Activated CD4-positive, CD25-positive, alpha-beta regulatory T cell (primary cell): ENCODE data around the gene ZSCAN26.

Source experiments
- DNase-seq, 4 experiments: peaks; one replicate each; lab custom pipeline; 2025; lab: John Stamatoyannopoulos, UW

The ZSCAN26 gene

DNA sequence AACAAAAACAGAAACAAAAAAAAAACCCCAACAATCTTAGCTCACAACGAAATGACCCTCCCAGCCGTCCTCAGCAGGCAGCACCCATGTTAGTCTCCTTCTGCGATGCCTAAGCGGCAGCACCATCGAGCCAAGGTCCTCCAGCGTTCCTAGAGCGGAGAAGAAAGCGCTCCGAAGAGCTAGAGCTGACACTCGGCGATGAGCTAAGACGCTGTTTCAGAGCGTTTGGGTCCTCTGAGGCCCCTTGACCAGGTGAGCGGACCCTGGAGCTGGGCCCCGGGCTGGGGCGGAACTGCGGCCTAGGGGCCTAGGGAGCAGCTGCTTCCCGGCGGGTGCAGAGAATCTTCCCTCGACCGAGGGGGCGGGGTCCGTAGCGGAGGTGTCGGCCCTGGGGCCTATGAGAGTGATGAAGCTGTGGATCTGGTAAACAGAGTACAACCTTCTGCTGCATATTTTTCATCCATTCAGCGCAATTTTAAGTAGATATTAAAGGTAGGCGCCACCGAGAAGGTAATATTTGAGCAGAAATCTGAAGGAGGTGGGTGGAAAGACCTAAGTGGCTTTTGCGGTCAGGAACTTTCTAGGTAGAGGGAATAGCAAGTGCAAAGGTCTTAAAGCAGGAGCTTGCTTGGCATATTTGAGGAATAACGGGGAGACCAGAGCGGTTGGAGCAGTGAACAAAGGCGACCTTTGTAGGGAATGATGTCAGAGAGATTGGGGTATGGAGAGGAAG, at the start of gene ZSCAN26:
Gene ZSCAN26, plus strand, starts transcription at position 182 of the 733 bp plus-strand sequence. CDS start 4,777 bp downstream, outside the sequence.
- DNase-seq: peak; percentile 65 to 80 (median 72)

DNA sequence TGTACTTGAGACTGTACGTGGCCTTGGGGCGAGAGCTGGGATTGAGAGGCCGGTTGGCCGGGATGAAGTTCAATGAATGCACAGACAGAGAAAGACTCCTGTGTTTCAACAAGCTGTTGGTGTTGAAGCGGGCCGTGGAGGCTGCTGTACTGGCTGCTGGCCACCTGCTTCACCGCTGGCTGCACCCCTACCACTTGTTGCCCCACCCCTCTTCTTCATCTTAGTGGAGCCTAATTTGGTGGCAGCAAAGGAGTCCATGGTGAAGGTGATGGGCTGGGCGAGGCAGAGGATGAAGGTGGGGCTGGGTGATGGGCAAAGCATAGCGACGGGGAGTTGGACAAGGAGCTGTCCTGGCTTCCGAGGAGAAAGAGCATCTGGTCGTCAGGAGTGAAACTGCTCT, 49.1 kb upstream of the ZSCAN26 start:
- DNase-seq: no peak

GRCh38 chr6:28218312-28219248, 48.4 kb upstream of the ZSCAN26 start:
- DNase-seq: no peak

DNA sequence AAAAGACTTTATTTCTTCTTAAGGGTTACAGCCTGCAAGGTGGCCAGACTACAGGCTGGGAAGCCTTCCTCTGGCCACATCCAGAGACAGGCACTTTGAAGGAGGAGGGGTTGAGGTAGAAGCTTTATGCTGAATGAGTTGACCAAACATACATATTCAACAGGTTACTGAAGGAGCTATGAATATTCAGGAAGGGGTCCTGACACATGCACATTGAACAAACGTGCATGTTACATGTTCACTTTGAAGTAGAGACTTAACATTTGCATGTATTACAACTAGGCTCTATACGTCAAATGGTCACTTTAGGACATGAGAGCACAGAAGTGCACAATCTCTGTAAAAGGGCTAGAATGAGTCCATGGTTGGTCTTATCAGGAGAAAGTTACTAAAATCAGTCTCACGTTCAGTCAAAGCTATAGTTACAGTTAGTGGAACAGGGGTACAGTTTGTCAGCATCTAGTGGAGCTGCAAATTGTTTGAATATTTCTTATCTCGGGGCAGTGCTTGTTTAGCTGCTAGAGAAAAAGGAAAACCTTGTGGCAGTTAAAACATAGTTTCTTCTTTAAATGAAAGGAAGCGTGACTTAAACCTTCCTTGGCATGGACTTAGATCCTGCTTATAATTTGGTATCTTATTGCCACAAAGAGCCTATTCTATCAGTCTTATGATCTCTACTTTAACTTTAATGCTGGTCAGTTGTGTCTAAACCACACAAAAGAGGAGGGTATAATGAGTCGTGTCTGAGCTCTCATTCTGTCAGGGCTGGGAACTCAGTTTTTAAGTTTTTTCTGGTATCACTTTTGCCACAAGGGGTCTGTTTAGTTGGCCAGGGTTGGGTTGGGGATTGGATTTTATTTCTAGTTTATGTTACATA, 46.4 kb upstream of the ZSCAN26 start:
- DNase-seq: no peak

- no peak for DNase-seq
Measured at GRCh38 chr6:28224131-28225055, 42.5 kb upstream of the ZSCAN26 start.

- peak in 2 of 4 experiments; percentile 11 to 36 for DNase-seq
Measured at GRCh38 chr6:28225056-28225834, 41.7 kb upstream of the ZSCAN26 start, which contains the start of gene ZSCAN9. ZSCAN9 (plus strand) TSS chr6:28225275; CDS start chr6:28227085, 1,810 bp downstream.

GRCh38 chr6:28226460-28226859, 40.5 kb upstream of the ZSCAN26 start:
- DNase-seq: no peak

DNA sequence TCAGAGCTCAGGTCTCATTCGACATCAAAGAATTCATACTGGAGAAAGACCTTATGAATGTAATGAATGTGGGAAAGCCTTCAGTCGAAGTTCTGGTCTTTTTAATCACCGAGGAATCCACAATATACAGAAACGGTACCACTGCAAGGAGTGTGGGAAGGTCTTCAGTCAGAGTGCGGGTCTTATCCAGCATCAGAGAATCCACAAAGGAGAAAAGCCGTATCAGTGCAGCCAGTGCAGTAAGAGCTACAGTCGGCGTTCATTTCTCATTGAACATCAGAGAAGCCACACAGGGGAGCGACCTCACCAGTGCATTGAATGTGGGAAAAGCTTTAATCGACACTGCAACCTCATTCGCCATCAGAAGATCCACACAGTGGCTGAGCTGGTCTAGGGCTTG, 34.2 kb upstream of the ZSCAN26 start:
- no peak for DNase-seq

GRCh38 chr6:28235912-28236452, 31.0 kb upstream of the ZSCAN26 start:
- no peak for DNase-seq

DNA sequence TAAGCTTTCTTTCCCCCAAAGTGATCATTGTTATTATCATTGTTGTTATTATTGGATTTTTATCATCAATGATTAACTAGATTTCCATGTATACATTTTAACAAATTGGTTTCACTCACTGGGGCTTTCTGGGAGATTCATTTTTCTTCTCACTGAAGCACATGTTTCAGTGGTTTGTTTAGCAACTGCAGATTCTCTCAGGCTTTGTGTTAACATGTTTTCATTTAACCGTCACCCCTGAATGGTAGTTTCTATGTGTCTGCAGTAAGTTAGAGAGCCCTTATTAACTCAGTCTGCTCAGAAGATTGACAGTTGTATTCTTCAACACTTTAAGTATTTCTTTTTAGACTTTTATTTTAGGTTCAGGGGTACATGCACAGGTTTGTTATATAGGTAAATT, 27.3 kb upstream of the ZSCAN26 start:
- no peak for DNase-seq

GRCh38 chr6:28240471-28240870, 26.5 kb upstream of the ZSCAN26 start:
- DNase-seq: no peak

- no peak for DNase-seq
Measured at GRCh38 chr6:28243946-28244345, 23.0 kb upstream of the ZSCAN26 start.

DNA sequence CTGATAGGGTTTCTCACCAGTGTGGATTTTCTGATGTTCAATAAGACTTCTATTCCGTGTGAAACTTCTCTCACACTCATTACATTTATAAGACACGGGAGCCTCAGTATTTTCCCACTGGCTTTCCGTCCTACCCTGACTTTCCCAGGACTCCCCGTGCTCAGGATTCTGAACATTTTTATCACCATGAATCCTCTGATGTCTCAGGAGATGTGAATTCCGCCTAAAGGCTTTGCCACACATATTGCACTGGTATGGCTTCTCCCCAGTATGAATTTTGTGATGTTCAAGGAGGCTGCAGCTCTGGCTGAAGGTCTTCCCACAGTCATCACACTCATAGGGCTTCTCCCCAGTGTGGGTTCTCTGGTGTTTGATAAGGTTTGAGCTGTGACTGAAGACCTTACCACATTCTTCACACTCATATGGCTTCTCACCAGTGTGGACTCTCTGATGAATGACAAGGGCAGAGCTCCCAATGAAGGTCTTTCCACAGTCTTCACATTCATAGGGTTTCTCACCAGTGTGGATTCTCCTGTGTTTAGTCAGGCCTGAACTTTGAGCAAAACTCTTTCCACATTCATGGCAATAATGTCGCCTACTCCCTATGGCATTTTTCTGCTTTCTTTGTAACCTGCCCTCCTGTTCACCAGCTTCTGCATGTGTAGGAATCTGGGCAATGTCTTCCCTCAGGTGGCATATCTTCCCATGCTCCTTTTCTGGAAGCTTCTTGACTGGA, 21.6 kb upstream of the ZSCAN26 start:
- no peak for DNase-seq

DNA sequence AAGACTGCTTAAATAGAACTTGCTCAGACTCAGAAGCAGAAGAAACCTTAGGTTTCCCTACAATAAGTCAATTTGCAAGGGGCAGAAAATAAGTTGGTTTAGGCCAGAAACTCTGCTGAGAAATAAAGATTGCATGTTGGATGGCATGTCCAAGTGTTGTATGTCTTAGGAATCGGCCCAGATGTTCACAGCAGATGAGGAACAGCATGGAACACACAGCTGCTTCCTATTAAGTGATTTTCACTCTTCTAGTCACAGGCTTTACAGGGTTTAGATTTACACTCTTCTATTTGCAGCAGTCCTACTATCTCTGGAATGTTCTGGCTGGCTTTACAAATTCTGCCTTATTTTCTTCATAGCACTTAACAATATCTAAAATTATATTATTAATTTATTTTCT, 18.0 kb upstream of the ZSCAN26 start:
- no peak for DNase-seq

DNA sequence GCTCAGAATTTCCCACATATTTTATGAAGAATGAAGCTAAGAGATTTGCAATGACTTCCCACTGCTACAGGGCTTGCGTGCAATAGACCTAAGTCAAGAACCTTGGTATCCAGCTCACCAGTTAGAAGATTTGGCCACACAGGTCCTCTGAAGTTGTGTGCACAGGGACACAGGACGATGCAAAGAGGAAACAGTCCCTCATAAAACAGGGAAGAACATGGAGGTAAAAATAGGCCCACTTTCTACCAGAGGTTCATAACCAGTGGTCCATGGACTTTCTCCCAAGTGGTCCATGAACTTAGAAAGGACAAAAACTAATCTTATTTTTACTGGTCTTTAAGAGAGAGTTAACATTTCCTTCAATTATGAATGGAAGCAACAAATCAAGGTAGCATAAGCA, 16.2 kb upstream of the ZSCAN26 start:
- DNase-seq: no peak

DNA sequence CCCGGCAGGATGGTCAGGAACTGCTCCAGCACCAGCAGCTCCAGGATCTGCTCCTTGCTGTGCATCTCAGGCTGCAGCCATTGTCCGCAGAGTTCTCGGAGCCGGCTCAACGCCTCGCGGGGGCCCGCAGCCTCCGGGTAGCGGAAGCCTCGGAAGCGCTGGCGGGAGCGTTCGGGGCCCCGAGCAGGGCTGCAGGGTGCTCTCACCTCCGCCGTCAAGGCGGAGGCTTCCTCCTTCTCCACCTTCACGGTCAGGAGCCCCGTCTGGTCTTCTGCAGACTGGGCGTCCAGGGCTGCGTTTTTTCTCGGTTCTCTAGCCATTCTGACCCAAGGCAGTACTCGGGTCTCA, 15.3 kb upstream of the ZSCAN26 start:
- peak in 2 of 4 experiments; percentile 8 to 14 for DNase-seq

GRCh38 chr6:28252009-28252975, 14.7 kb upstream of the ZSCAN26 start, which contains the start of gene ZKSCAN4:
ZKSCAN4 (minus strand) TSS chr6:28252269; CDS start chr6:28251980, 289 bp downstream.
- peak; percentile 47 to 63 (median 58) for DNase-seq

- no peak for DNase-seq
Measured at GRCh38 chr6:28254121-28254519, 12.8 kb upstream of the ZSCAN26 start.
